ENCODE measurements around the gene APOBEC3G.

Gene APOBEC3G

DNA sequence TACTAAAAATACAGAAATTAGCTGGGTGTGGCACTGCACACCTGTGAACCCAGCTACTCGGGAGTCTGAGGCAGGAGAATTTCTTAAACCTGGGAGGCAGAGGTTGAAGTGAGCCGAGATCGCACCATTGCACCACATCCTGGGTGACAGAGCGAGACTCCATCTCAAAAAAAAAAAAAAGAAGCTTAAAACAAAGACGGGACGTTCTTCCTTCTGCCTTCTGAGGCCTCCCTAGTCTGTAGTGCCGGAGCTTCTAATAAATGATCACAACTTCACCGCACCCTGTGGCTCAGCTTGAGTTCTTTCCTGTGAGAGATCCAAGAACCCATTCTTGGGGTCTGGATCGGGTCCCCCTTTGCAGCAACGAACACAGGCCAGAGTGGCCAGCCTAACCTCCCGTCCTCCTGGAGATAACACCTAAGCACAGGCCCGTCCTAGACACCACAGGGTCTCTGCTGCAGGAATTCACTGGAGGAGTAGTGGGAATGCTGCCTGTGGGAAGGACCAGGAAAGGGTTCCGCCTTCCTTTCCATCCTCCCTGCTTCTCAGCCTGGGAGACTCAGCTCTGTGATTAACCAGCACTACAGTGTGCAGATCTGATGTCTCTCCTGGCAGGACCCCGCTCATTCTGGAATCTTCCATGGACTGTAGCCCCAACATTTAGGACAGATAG is 17.8 kb downstream of the APOBEC3G start:
- DNase-seq (ENCODE audit: low read depth, low spot score): no peak
- TF ChIP-seq, protein P1, sequence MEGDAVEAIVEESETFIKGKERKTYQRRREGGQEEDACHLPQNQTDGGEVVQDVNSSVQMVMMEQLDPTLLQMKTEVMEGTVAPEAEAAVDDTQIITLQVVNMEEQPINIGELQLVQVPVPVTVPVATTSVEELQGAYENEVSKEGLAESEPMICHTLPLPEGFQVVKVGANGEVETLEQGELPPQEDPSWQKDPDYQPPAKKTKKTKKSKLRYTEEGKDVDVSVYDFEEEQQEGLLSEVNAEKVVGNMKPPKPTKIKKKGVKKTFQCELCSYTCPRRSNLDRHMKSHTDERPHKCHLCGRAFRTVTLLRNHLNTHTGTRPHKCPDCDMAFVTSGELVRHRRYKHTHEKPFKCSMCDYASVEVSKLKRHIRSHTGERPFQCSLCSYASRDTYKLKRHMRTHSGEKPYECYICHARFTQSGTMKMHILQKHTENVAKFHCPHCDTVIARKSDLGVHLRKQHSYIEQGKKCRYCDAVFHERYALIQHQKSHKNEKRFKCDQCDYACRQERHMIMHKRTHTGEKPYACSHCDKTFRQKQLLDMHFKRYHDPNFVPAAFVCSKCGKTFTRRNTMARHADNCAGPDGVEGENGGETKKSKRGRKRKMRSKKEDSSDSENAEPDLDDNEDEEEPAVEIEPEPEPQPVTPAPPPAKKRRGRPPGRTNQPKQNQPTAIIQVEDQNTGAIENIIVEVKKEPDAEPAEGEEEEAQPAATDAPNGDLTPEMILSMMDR (IDR thresholded peaks at IDR 0.05; ENCODE audit: low read depth, low read length): no peak
- H3K4me3 ChIP-seq (ENCODE audit: low read depth, low read length): no peak overlapping the region
- in situ Hi-C loops (cut with HindIII; ENCODE audit: low sequenced_read_pairs): no loop called here

DNA sequence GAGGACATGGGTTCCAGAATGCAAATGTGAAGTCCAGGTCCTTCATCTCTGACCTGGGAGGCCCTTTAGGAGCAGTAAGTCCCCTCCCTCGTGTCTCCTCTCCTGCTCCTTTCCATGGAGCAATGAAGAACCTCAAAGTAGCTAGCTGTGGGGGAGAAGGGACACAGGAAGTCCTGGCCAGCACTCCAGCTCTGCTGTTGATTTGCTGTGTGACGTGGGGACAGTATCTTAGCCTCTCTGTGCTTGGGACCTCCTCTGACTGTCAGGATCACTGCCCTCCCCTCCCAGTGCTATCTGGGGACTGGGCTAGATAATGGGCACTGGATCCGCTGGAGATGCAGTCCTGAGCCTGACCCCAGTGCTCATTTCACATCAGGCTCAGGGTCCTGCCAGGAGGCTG is 18.9 kb downstream of the APOBEC3G start:
- no peak for DNase-seq (ENCODE audit: low read depth, low spot score)
- TF ChIP-seq, protein P1 (IDR thresholded peaks at IDR 0.05; ENCODE audit: low read depth, low read length): no peak
- in situ Hi-C loops (cut with HindIII; ENCODE audit: low sequenced_read_pairs): no loop called here
- H3K4me3 ChIP-seq (ENCODE audit: low read depth, low read length): no peak overlapping the region

DNA sequence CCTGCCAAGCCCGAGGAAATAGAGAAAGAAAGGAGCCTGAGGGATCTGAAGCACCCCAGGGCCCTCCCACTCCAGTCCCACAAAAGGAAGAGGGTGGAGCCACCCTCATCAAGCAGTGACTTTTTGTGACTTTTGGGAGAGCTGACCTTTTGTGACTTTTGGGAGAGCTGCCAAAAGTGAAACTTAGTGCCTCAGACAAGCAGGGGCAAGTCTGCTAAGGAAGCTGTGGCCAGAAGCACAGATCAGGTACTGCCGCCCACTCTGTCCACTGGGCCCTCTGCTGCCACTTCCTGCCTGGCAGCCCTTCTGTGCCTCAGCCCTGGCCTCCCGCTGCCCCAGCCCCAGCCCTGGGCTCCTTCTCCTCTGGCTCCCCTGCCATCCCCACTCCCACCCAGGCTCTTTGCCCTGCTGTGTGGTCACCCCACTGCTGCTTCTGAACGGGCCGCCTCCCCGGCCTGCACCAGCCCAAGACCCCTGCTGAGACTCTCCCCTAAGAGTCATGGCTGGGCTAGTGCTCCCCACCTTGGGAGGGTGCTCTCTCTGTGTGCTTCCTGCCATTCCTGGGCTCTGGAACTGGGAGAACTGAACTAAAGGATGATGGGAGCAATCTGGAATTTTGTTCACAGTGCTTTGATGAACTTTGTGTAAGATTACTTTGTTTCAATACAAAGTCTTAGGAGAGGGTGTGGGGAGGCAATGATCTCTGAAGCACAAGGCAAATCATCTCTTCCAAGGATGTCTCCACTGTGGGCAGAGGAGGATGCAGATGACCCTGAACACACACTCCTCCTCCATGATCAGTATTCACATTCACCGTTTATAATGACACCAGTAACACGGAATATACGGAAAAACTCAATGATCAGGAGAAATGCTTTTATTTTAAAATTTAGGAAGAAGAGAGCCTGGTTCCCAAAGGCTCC is 20.3 kb downstream of the APOBEC3G start, which contains the start of gene APOBEC3H:
Gene APOBEC3H (plus strand): TSS at position 147 of the 923 bp plus-strand sequence. CDS start 3,035 bp downstream, outside the sequence.
- H3K4me3 ChIP-seq (ENCODE audit: low read depth, low read length): no peak within 1 kb of the TSS
- in situ Hi-C loops (cut with HindIII; ENCODE audit: low sequenced_read_pairs): no loop called here
- no peak for DNase-seq (ENCODE audit: low read depth, low spot score)
- TF ChIP-seq, protein P1 (IDR thresholded peaks at IDR 0.05; ENCODE audit: low read depth, low read length): no peak

DNA sequence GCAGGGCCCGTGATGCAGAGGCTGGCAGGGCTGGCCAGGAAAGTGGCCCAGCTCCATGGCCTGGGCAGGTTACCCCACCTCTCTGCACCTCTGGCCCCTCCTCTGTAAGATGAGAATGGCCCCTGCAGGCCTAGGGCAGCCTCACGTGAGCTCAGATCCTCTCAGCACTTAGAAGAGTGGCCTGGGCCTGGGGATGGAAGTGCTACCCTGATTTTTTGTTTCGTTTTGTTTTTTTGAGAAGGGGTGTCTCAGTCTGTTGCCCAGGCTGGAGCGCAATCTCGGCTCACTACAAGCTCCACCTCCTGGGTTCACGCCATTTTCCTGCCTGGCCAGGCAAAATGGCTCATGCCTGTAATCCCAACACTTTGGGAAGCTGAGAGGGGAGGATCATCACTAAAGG is 21.0 kb downstream of the APOBEC3G start:
- in situ Hi-C loops (cut with HindIII; ENCODE audit: low sequenced_read_pairs): no loop called here

GRCh38 chr22:39098576-39098975 is 21.5 kb downstream of the APOBEC3G start:
- DNase-seq (ENCODE audit: low read depth, low spot score): no peak
- H3K4me3 ChIP-seq (ENCODE audit: low read depth, low read length): no peak overlapping the region
- TF ChIP-seq, protein P1 (IDR thresholded peaks at IDR 0.05; ENCODE audit: low read depth, low read length): no peak
- in situ Hi-C loops (cut with HindIII; ENCODE audit: low sequenced_read_pairs): no loop called here

More for the DNA sequence above, 21.0 kb downstream of the APOBEC3G start:
- TF ChIP-seq, protein P1 (IDR thresholded peaks at IDR 0.05; ENCODE audit: low read depth, low read length): no peak
- no peak overlapping the region for H3K4me3 ChIP-seq (ENCODE audit: low read depth, low read length)
- no peak for DNase-seq (ENCODE audit: low read depth, low spot score)

DNA sequence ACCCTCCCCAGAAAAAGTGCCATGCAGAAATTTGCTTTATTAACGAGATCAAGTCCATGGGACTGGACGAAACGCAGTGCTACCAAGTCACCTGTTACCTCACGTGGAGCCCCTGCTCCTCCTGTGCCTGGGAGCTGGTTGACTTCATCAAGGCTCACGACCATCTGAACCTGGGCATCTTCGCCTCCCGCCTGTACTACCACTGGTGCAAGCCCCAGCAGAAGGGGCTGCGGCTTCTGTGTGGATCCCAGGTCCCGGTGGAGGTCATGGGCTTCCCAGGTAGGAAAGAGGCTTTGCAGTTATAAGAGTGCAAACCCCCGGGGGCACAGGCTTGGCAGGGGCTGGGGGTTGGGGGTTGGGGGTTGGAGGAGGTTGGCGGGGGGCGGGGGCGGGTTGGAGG is 24.2 kb downstream of the APOBEC3G start:
- no peak overlapping the region for H3K4me3 ChIP-seq (ENCODE audit: low read depth, low read length)
- TF ChIP-seq, protein P1 (IDR thresholded peaks at IDR 0.05; ENCODE audit: low read depth, low read length): no peak
- in situ Hi-C loops (cut with HindIII; ENCODE audit: low sequenced_read_pairs): no loop called here
- DNase-seq (ENCODE audit: low read depth, low spot score): no peak
